ACHN (cell line): ENCODE data around the gene DOCK2.

ENCODE experiments used
- DNase-seq: peaks from one replicate; pipeline ENCODE4 v3.0.0-alpha.2; 2015
- in situ Hi-C: cut with HindIII; loops from 2 replicates; pipeline ENCODE4 v1.10.0; 2017; ENCODE audit warnings: low sequenced_read_pairs, low pct_ligation_motif_present, low pct_unique_long_range_greater_than_20kb

The DOCK2 gene

GRCh38 chr5:170100066-170100943 is 463.2 kb downstream of the DOCK2 start:
- in situ Hi-C loops: no loop called here
- DNase-seq: peak; percentile 65

- in situ Hi-C loops: no loop called here
- no peak for DNase-seq
Measured at GRCh38 chr5:170103447-170103846, 466.4 kb downstream of the DOCK2 start.

- in situ Hi-C loops: no loop called here
- no peak for DNase-seq
Measured at GRCh38 chr5:170104299-170104698, 467.2 kb downstream of the DOCK2 start.

GRCh38 chr5:170104710-170105109 is 467.6 kb downstream of the DOCK2 start:
- in situ Hi-C loops: no loop called here
- no peak for DNase-seq

- in situ Hi-C loops: no loop called here
- DNase-seq: no peak
Measured at GRCh38 chr5:170105642-170106611, 468.9 kb downstream of the DOCK2 start, which contains the start of gene FOXI1. FOXI1 (plus strand) TSS chr5:170105897; CDS start chr5:170105958, 61 bp downstream.

- in situ Hi-C loops: no loop called here
- DNase-seq: no peak
Measured at GRCh38 chr5:170107674-170108073, 470.6 kb downstream of the DOCK2 start.

GRCh38 chr5:170108266-170108785 is 471.3 kb downstream of the DOCK2 start:
- in situ Hi-C loops: no loop called here

GRCh38 chr5:170109059-170110031 is 472.3 kb downstream of the DOCK2 start:
- in situ Hi-C loops: no loop called here
- DNase-seq: no peak

More at GRCh38 chr5:170108266-170108785, 471.3 kb downstream of the DOCK2 start:
- no peak for DNase-seq

GRCh38 chr5:170110403-170111087 is 473.5 kb downstream of the DOCK2 start:
- no peak for DNase-seq
- in situ Hi-C loops: no loop called here

- no peak for DNase-seq
- in situ Hi-C loops: no loop called here
Measured at GRCh38 chr5:170111088-170111785, 474.2 kb downstream of the DOCK2 start.

GRCh38 chr5:170112876-170113521 is 475.9 kb downstream of the DOCK2 start:
- in situ Hi-C loops: no loop called here

GRCh38 chr5:170113522-170113900 is 476.4 kb downstream of the DOCK2 start:
- DNase-seq: no peak
- in situ Hi-C loops: no loop called here

More at GRCh38 chr5:170112876-170113521, 475.9 kb downstream of the DOCK2 start:
- DNase-seq: no peak

- no peak for DNase-seq
- in situ Hi-C loops: no loop called here
Measured at GRCh38 chr5:170114271-170114670, 477.2 kb downstream of the DOCK2 start.

- in situ Hi-C loops: no loop called here
Measured at GRCh38 chr5:170115925-170116324, 478.9 kb downstream of the DOCK2 start.

GRCh38 chr5:170117736-170118135 is 480.7 kb downstream of the DOCK2 start:
- no peak for DNase-seq
- in situ Hi-C loops: no loop called here

More at GRCh38 chr5:170115925-170116324, 478.9 kb downstream of the DOCK2 start:
- no peak for DNase-seq

GRCh38 chr5:170120576-170120975 is 483.5 kb downstream of the DOCK2 start:
- in situ Hi-C loops: no loop called here

More at GRCh38 chr5:170120576-170120975, 483.5 kb downstream of the DOCK2 start:
- DNase-seq: no peak
